CD14-positive monocyte (primary cell): ENCODE results near the gene VPS33B. TPM values are rescaled to one million over a fixed set of nuclear protein-coding genes. Genes with fewer than 3 reads are reported as not detected.
A peak's percentile ranks its signal among the peaks of the same experiment; 100 is the strongest.

Source experiments
- DNase-seq, 3 donors: peaks; one replicate each; pipeline ENCODE4 v3.0.0-alpha.2; 2011 to 2022
- H2AFZ ChIP-seq: 2 replicates; pipeline ENCODE4 v1.6.0; 2012; ENCODE audit warnings: mild to moderate bottlenecking, low read depth, low read length, inconsistent platforms; ENCODE audit not compliant: insufficient read depth, poor library complexity, severe bottlenecking
- H3K27ac ChIP-seq, 2 donors: 1 replicate in 1 of 2; 2 replicates in 1 of 2; pipeline ENCODE4 v1.5.1; 2012 to 2013; ENCODE audit warnings: low read length in 2 of 2, control low read depth in 1 of 2, inconsistent platforms in 1 of 2, low read depth in 1 of 2, mild to moderate bottlenecking in 1 of 2
- H3K27me3 ChIP-seq, 2 donors: one replicate each; pipeline versions ENCODE4 v1.6.0 to v1.6.1; 2011 to 2013; ENCODE audit warnings: low read length in 2 of 2; ENCODE audit not compliant: control insufficient read depth in 2 of 2, insufficient read depth in 2 of 2
- H3K36me3 ChIP-seq, 2 donors: replicated peaks in 1 of 2; 1 replicate in 1 of 2; 2 replicates in 1 of 2; pipeline versions ENCODE4 v1.5.1 to v1.6.1; 2012 to 2013; ENCODE audit warnings: low read length in 2 of 2, control low read depth in 1 of 2, inconsistent platforms in 1 of 2, mild to moderate bottlenecking in 1 of 2; ENCODE audit not compliant: insufficient read depth in 2 of 2, control insufficient read depth in 1 of 2
- H3K4me1 ChIP-seq, 2 donors: 1 replicate in 1 of 2; 2 replicates in 1 of 2; pipeline versions ENCODE4 v1.5.1 to v1.6.1; 2012 to 2013; ENCODE audit warnings: low read length in 2 of 2, control low read depth in 1 of 2, inconsistent platforms in 1 of 2, mild to moderate bottlenecking in 1 of 2, moderate library complexity in 1 of 2; ENCODE audit not compliant: insufficient read depth in 2 of 2, control insufficient read depth in 1 of 2
- H3K4me2 ChIP-seq: replicated peaks from 2 replicates; pipeline ENCODE3; 2012; ENCODE audit warnings: low read length, moderate library complexity, mild to moderate bottlenecking; ENCODE audit not compliant: poor library complexity, severe bottlenecking; ENCODE audit errors: extremely low read depth
- H3K4me3 ChIP-seq, 3 experiments: fragments of 200-600 bp in 1 of 3; sonication (generic) in 1 of 3; replicated peaks in 1 of 3; 1 replicate in 2 of 3; 2 replicates in 1 of 3; pipeline ENCODE4 v1.5.1; 2011 to 2013; ENCODE audit warnings: low read length in 3 of 3, mild to moderate bottlenecking in 3 of 3, control low read depth in 2 of 3, low read depth in 2 of 3, inconsistent platforms in 1 of 3, moderate library complexity in 1 of 3
- H3K79me2 ChIP-seq: 2 replicates; pipeline ENCODE4 v1.6.0; 2012; ENCODE audit warnings: mild to moderate bottlenecking, control low read depth, inconsistent platforms, low read length, moderate library complexity; ENCODE audit not compliant: insufficient read depth
- H3K9ac ChIP-seq: 2 replicates; pipeline ENCODE4 v1.6.0; 2017; ENCODE audit warnings: low read length, mild to moderate bottlenecking; ENCODE audit not compliant: insufficient read depth, poor library complexity, severe bottlenecking
- H3K9me3 ChIP-seq, 2 donors: replicated peaks in 1 of 2; 1 replicate in 1 of 2; 2 replicates in 1 of 2; pipeline versions ENCODE4 v1.5.1 to v1.6.1; 2012 to 2013; ENCODE audit warnings: low read length in 2 of 2, control low read depth in 1 of 2; ENCODE audit not compliant: control insufficient read depth in 1 of 2, insufficient read depth in 1 of 2
- H4K20me1 ChIP-seq: 2 replicates; pipeline ENCODE4 v1.6.0; 2012; ENCODE audit warnings: mild to moderate bottlenecking, low read length, control low read depth, moderate library complexity; ENCODE audit not compliant: insufficient read depth
- H3K27ac Mint-ChIP-seq, 7 donors: one replicate each; pipeline ENCODE4 v1.8.0; 2020; ENCODE audit warnings: mild to moderate bottlenecking in 7 of 7, mixed read lengths in 7 of 7, moderate library complexity in 6 of 7, inconsistent platforms in 2 of 7
- H3K27me3 Mint-ChIP-seq, 3 donors: one replicate each; pipeline ENCODE4 v1.8.0; 2021 to 2022; ENCODE audit warnings: low read depth in 3 of 3, mild to moderate bottlenecking in 3 of 3, mixed read lengths in 3 of 3, moderate library complexity in 3 of 3, inconsistent platforms in 1 of 3
- H3K36me3 Mint-ChIP-seq, 2 donors: one replicate each; pipeline ENCODE4 v1.8.0; 2020; ENCODE audit warnings: mixed read lengths in 2 of 2, inconsistent platforms in 1 of 2, mild to moderate bottlenecking in 1 of 2
- H3K4me1 Mint-ChIP-seq: one replicate; pipeline ENCODE4 v1.8.0; 2020; ENCODE audit warnings: mild to moderate bottlenecking, mixed read lengths
- H3K4me3 Mint-ChIP-seq, 2 donors: one replicate each; pipeline ENCODE4 v1.8.0; 2020; ENCODE audit warnings: mild to moderate bottlenecking in 2 of 2, mixed read lengths in 2 of 2, moderate library complexity in 1 of 2
- H3K9me3 Mint-ChIP-seq, 7 donors: one replicate each; pipeline ENCODE4 v1.8.0; 2020 to 2022; ENCODE audit warnings: mixed read lengths in 7 of 7, mild to moderate bottlenecking in 6 of 7, moderate library complexity in 6 of 7, inconsistent platforms in 2 of 7
- WGBS: methylation state at CpG from one replicate; pipeline ENCODE4 v1.1.5; 2013; ENCODE audit warnings: missing lambda C conversion rate; ENCODE audit not compliant: insufficient coverage; 5-methylcytosine and 5-hydroxymethylcytosine counted together
- intact Hi-C, 2 donors: fragments of 100-400 bp; cut with micrococcal nuclease; formaldehyde crosslinking; loops; one replicate each; pipeline versions ENCODE4 v1.15.0 to v1.15.1; 2023
- polyA plus RNA-seq, 3 donors: library from polyadenylated mRNA; depleted of rRNA in 1 of 3; unstranded in 2 of 3; stranded (reverse) in 1 of 3; fragments of 300-500 nt in 2 of 3; fragments of >200 nt in 1 of 3; fragmentation: Illumina TruSeq in 2 of 3; gene quantifications; 1 replicate in 2 of 3; 2 replicates in 1 of 3; pipeline ENCODE4 v1.2.3, GENCODE V29; 2012 to 2021
- small RNA-seq: library from RNA; depleted of rRNA; stranded (forward); fragments of <200 nt; gene quantifications from one replicate; pipeline ENCODE3, GENCODE V24; 2012; ENCODE audit warnings: low read depth; ENCODE audit not compliant: insufficient read length
- TF ChIP-seq, protein P1 (sequence below): fragments of 200-600 bp; IDR thresholded peaks from one replicate; pipeline ENCODE4 v1.8.0; 2022; ENCODE audit warnings: antibody characterized with exemption, mild to moderate bottlenecking

VPS33B gene
- polyA plus RNA-seq, 3 donors: 4.0 to 16.9 (median 4.8) TPM

DNA sequence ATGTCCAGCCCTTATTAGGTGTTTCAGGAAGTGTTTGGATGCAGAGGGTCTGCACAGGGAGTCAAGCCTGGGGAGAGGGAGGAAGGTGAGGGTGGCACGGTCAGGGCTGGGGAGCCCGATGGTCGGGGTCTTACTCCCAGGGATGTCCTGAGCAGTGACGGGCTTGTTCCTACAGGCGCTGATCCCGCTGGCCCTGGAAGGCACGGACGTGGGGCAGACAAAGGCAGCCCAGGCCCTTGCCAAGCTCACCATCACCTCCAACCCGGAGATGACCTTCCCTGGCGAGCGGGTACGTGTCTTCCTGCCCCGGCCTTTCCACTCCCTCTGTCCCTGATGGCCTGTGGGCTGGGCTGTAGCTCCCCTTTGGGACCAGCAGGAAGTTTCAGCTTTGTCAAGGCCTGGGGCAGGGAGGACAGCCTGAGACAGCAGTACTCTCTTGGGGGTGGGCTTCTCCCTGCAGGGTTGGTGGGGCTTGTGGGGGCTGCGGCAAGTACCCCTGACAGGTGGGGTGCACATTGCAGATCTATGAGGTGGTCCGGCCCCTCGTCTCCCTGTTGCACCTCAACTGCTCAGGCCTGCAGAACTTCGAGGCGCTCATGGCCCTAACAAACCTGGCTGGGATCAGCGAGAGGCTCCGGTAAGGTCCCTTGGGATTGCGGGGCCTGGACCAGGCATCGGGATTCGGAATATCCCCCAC, 72.3 kb downstream of the VPS33B start:
- peaks cover 0 to 4% (median 0%) of the 10 kb centered on the region in 7 donors for H3K9me3 Mint-ChIP-seq
- Histone ChIP-seq H3K9ac (no peak overlapping the region), H3K4me1 (peaks cover 11 to 22% of the 10 kb centered on the region in 2 donors), H3K79me2 (peaks cover under 1% of the 10 kb centered on the region), H3K4me3 (no peak overlapping the region), H3K27ac (no peak overlapping the region), H3K9me3 (no peaks in the 10 kb centered on the region), H4K20me1 (peaks cover under 1% of the 10 kb centered on the region), H3K36me3 (peaks cover 61 to 81% of the 10 kb centered on the region in 2 donors), H3K27me3 (no peaks in the 10 kb centered on the region), H3K4me2 (peak overlapping the region; percentile 30), H2AFZ (no peak overlapping the region)
- H3K36me3 Mint-ChIP-seq: peaks cover 67 to 82% of the 10 kb centered on the region in 2 donors
- intact Hi-C loops: loop anchor here in 1 of 2 donors (10.0 kb wide), 2 partner anchors 75 to 325 kb away; partner anchors contain the start of gene VPS33B
- TF ChIP-seq, protein P1, sequence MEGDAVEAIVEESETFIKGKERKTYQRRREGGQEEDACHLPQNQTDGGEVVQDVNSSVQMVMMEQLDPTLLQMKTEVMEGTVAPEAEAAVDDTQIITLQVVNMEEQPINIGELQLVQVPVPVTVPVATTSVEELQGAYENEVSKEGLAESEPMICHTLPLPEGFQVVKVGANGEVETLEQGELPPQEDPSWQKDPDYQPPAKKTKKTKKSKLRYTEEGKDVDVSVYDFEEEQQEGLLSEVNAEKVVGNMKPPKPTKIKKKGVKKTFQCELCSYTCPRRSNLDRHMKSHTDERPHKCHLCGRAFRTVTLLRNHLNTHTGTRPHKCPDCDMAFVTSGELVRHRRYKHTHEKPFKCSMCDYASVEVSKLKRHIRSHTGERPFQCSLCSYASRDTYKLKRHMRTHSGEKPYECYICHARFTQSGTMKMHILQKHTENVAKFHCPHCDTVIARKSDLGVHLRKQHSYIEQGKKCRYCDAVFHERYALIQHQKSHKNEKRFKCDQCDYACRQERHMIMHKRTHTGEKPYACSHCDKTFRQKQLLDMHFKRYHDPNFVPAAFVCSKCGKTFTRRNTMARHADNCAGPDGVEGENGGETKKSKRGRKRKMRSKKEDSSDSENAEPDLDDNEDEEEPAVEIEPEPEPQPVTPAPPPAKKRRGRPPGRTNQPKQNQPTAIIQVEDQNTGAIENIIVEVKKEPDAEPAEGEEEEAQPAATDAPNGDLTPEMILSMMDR: no peak
- H3K27ac Mint-ChIP-seq: peak overlapping the region in 3 of 7 donors; percentile 60 to 70 (median 63)
- 97% methylated on average over 13 of the region's 23 CpGs for whole genome bisulfite sequencing
- peaks cover 10% of the 10 kb centered on the region for H3K4me1 Mint-ChIP-seq
- no peaks in the 10 kb centered on the region for H3K27me3 Mint-ChIP-seq
- H3K4me3 Mint-ChIP-seq: no peak overlapping the region
- DNase-seq: no peak

Small RNA genes within 50 kb of the gene (small RNA-seq; reads per million reads assigned to genes)
- gene RF00019: not detected

Other genes starting within 250 kb of the VPS33B start
- 10 to 100 TPM in 2 of 3 donors, 1 to 10 TPM in 1; 6.5 to 47.3 (median 14.3) TPM for gene FURIN, start 154.0 kb downstream of the VPS33B start, polyA plus RNA-seq
- 100 to 1,000 TPM; 140 to 260 (median 157) TPM for gene FES, start 138.1 kb downstream of the VPS33B start, polyA plus RNA-seq
- gene MAN2A2, start 119.3 kb downstream of the VPS33B start, polyA plus RNA-seq: 100 to 1,000 TPM in 1 of 3 donors, 1 to 10 TPM in 2; 6.6 to 318 (median 7.3) TPM
- gene HDDC3, start 90.0 kb downstream of the VPS33B start, polyA plus RNA-seq: 10 to 100 TPM; 11.6 to 19.7 (median 14.8) TPM
- 10 to 100 TPM; 29.3 to 42.6 (median 30.4) TPM for gene UNC45A, start 87.3 kb downstream of the VPS33B start, polyA plus RNA-seq
- 1 to 10 TPM; 1.2 to 2.8 (median 1.5) TPM for gene RCCD1, start 67.7 kb downstream of the VPS33B start, polyA plus RNA-seq
- gene PRC1, start 28.1 kb downstream of the VPS33B start, polyA plus RNA-seq: 1 to 10 TPM; 1.6 to 6.9 (median 2.0) TPM
- gene SV2B, start 77.7 kb upstream of the VPS33B start, polyA plus RNA-seq: not detected